HG02981 (cell line): ENCODE results near the gene AGAP1.

Experiments
- ATAC-seq: cut with Tn5 transposase; IDR thresholded peaks from one replicate; pipeline ENCODE4 v1.9.1; 2021; ENCODE audit warnings: mild to moderate bottlenecking, moderate library complexity; ENCODE audit not compliant: unreplicated experiment

The AGAP1 gene

DNA sequence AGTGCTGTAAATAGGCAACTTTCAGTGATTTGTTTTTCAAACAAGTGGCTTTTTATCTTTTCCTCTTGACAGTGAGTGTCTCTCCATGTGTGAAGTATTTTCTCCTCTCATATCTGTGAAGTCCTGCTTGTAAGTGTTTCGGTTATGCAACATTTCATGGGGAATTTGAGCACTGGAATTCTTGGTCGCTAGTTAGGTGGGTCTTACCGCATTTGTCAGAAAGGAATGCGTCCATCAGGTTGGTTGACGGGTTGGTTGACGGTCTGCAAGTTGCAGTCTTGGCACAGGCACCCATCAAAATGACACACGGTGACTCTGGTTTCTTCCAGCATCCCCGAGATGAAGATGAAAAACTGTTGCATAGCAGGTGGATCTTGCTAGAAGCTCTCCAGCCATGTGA, 109.8 kb downstream of the AGAP1 start:
- ATAC-seq = no peak

DNA sequence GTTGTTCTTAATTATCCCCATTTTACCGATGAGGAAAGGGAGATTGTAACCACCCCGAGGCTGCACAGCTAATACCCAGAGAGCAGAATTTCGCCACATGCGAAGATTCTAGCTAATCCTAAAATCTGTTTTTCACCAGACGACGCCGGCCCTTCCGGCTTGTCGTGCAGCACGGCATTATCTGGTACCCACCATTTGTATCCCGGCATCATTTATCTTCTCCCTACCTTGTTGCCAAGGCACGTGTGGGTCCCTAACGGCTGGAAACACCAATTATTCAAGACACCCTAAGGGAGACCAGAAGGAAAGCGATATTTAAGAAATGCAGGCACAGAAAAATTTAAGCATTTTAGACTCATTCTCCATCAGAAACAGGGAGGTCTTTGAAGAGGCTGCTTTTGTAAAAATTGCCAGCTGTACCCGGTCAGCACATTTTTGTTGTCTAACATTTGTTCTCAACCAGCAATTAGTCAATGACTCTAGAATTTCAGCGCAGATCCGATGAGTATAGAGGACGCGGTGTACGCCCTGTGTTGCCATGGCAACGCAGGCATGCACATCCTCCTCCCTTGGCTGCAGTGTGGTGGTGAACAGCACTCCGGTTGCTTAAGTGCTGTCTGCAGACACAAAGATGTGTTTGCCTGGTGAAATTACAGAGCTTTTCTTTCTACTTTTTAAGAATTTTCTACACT, 111.6 kb downstream of the AGAP1 start:
- no peak for ATAC-seq

DNA sequence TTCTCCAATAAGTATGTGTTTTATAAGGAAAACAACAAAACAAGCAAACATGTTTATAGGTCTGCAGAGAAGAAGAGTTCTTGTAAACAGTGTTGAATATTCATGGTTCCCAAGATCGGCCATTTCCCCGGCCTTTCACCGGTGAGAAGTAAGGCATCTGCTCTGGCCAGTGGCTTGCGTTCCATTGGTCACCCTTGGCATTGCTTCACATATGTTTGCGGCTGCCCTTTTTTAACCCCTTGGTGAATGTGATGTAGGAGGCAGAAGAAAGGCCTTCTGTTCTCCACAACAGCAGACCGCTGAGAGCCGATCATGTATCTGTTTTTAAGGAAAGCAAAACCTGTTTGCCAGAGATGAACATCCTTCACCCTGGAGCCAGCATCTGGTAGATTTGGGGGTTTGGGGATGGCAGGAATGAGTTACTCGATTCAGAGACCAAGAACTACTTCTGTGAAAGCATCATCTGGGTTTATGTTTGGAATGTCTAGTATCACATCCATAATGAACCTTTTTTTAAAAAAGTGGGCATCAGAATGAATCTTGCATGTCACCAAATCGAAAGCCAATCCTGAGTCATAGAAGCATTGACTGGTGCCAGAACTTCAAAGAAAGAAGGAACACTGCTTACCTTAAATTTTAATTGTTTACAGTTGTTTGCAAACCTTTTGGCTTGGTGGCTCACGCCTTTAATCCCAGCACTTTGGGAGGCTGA, 112.3 kb downstream of the AGAP1 start:
- ATAC-seq = no peak

DNA sequence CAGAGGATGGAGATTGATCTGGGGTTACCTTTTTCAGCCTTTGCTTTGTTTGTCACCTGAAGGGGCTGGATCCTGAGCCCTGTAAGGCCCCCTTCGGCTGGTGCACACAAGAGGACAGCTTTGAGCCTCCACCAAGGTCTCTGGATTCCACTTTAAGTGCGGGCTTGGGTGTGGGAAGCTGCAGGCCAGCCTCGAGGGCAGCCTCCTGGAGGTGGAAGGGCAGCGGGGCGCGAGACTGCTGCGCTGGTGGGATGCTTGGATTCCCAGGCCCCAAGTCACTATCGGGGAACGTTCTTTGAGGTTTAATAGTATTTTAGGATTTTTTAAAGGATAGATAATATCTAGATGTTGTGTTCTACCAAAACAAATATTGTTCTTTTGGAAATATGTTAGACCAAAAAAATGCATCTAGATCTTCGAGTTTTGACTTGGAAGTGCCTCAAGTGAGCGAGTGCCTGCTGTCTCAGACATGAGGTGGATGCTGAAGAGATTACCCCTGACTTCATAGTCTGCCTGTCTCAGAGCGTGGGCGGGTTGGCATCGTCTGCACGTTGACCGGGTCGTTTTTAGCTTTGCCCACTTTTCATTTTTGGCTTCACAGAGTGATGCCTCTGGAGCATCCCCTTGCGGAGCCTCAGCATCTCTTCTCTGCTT, 113.8 kb downstream of the AGAP1 start:
- no peak for ATAC-seq

DNA sequence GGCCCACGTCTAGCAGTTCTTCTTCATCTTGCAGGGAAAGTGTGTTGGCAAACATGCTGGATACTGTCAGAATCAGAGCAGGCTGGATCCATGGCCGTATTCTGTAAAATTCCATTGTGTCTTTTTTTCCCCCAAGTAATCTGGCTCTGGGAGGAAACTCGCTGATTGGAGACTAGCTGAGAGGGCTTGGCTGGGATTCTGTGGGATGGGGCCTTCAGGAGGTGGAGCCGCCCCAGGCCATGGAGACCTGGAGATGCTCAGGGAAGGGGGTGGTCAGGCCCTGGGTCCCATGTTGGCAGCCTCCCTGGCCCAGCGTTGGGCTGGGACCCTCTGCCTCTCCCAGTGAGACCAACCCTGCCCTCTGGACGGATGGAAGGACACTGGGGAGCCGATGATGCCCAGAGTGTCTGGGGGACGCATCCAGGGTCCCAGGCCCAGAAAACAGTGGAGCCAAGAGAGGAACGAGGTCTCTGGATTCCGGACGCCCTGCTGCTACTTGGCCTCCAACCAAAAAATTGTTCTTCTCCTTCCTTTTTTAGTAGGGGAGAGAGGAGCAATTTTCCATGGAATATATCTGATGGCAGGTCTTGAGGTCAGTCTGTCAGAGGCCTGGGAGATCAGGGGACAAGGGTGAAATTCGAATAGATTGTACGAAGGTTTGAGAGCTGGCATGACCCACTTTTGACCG, 114.5 kb downstream of the AGAP1 start:
- ATAC-seq = no peak

DNA sequence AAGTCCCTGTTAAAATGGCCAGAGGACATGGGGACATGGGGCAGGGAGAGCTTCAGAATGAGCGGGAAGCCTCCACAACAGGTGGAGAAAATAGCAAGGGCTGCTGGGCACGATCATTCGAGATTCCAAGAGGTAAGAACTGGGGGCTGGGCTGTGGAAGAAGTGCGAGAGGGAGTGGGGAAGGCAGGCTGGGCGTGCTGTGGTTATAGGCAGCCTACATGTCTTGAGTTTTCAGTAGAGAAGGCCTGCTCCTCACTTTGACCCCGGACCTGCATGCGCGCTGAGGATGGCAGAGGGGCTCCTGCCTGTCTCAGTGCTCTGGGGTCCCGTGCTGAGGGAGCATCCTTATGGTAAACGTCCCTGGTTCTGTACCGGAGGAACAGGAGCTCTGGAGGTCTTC, 115.5 kb downstream of the AGAP1 start:
- ATAC-seq = no peak

DNA sequence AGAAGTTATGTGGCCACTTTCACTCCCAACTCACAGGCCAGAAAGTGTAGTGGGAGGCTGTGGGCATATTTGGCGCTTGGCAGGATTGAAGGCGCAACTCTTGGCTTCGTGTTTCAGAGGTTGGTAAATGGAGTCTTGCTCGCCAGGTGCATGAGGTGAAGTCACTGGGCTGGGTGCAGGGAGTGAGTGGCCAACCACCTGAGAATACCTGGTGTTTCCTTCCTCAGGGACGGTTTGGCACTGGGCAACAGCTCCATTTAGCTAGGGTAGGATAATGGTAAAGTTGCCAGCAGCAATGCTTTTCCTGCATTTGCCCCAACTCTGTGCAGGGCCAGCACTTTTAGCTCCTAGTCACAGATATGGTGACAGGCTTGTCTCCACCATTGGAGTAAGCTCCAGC, 115.9 kb downstream of the AGAP1 start:
- ATAC-seq = no peak

DNA sequence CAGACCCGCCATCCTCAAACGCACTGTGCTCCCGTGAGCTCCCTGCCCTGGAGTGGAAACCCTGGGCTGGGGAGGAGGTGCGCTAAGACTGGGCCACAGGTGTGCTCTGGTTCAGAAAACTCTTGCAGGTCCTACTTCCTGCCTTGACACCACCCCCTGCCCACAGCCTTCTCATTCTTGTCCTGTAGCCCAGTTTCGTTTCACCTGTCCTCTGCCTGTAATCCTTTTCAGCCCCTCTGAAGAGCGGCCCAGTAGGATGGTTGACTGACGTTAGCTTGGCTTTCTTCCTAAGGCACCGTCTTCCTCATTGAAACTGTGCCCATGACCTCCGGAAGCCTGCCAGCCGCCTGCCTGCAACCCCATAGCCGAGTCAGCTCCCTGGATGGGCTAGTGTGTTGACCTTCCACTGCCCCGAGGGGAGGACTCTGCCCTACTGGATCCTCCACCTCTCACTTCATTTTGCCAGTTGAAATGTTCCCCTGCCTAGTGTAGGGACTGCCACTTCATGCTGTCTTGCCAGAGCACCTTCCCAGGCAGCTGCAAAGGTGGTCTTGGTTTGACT, 116.9 kb downstream of the AGAP1 start:
- no peak for ATAC-seq

DNA sequence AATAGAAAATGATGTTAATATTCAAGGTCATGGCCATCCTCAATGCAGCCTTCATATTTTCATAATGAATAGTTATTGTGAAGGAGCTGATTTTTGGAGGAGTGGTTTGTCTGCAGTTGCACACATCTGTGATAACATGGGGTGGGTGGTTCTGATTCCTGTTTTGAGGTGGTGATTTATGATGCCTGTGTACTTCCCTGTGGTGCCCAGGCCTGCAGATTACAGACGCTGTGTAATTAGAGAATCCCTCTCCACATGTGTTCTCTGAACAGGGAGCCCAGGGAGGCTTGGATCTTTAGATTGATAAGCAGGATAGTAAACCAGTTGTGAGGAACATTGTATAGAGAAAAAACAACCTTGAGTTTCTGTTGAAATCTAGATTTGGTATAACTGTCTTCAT, 117.5 kb downstream of the AGAP1 start:
- no peak for ATAC-seq

DNA sequence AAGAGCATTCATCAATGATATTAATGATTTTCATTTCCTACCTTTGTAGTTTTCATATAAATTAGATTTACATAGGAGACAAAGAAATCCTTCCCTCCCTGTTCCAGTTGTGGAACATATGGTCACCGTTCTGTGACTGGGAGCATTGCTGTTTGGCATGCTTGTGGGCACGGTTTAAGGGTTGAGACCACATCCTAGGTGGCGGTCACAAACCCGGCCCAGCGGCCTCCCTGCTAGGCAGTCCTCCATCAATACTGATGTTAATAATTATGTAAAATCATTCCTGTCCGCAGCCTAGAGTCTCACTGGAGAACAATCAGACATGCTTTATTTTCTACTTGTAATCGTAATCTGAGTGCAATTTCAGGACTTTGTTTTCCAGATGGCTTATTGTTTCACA, 117.9 kb downstream of the AGAP1 start:
- ATAC-seq = no peak

DNA sequence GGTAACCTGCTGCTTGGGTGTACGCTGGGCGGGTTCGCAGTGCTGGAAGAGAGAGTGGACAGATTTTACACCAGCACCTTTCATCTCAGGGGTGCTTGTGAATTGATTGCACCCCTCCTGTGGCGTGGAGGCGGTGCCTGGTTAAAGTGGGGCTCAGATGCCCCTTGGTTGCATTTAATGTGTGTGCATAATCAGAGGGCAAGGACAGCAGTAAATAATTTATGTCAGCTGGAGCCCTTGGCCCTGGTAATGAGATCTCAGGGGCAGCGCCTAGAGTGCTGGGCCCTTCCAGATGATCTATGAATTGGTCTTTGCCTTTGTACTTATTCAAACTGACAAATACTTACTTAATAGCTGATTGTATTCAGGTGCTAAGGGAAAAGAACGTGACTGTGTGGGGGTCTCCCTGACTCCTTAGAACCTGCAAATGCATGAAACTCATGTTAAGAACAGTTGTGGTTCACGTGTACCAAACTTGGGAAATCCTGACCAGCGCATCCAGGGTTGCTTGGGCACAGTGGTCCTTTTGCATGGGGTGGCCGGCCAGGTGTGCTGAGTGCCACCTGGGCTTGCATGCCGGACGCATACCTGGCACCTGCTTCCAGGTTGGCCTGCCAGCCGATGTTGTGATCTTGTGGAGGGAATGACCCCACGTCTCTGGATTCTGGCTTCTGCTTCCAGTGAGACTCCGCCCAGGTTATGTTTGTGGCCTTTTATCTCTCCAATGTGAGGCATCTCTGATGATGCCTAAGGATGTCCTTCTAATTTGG, 118.5 kb downstream of the AGAP1 start:
- ATAC-seq = no peak

DNA sequence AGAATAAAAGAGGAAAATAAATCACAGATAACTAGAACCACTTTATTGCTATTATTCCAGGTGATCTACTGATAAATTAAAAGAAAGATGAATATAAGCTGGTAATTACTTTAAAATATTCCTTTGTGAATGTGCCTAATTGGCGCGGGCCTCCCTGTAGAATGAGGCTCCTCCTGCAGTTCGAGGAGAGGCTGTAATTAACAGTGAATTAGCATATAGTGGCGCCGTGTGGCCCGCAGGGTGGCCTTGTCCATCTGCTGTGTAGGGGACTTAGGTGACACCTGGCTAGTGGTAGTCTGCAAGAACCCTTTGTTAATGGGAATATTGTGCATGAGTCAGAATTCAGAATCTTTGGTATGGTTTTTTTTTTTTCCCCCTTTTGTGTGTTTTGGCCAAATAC, 119.8 kb downstream of the AGAP1 start:
- ATAC-seq = no peak

DNA sequence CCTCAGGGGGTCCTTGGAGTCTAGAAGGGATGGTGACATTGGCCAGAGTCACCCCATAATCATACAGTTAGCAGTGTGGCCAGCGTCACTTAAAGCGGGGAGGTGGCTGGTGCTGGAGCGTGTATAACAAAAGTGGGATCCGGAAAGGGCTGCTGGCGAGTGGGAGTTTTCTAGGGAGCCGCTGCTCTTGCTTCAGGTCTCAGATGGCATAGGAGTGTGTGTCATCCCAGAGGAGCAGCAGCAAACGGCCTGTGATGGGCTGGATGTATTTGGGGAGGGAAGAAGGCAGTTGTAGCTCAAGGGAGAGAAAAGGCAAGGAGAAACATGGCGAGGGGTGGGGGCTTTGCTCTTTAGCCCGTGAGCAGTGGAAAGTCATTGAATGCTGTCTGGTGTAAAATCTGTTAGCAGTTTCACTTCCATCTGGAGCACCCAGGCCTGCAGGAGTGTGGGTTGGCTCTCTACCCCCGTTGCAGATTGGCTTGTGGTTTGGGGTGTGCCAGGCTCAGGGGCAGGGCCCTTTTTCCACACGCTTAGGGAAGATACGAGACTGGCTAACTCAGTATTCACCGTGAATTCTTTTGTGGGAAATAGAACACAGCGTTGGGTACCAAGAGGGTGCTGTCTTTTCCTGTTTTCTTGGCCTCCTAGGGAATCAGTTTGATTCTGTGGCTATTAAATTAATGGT, 120.5 kb downstream of the AGAP1 start:
- ATAC-seq = no peak

DNA sequence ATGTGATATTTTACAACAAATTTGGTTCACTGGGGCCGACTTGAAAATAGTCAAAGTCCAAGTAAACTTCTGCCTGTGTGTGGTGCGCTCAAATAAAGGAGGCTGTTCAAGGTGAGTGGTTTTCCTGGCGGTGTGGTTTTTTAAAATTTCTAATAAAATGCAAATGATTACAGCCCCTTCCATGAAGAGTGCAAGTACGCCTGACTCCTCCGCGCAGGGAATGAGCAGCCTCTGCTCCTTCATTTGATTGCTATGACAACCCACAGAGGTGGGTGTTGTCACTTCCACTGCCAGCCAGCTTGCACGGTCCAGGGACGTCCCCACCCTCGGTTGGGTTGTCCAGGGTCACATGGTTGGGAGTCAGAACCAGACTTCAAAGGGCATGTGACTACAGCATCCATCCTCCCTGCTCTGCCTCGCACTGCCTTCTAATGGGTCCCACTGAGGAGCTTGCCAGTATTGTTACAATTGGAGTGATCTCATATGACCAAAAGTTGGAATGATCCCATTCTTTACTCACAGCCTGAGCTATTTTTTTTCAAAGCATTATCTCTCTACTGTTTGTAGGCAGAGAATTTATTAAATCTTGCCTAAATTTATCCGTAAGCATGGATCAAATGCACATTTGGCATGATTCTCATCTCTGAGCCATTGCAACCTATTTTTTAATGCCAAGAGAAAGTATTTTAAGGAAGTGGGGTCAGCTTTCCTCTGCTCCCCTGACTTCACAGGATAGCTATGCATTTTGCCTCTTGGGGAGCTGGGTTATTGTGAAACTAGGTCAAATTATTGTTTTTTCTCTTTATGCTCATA, 121.3 kb downstream of the AGAP1 start:
- ATAC-seq = no peak

DNA sequence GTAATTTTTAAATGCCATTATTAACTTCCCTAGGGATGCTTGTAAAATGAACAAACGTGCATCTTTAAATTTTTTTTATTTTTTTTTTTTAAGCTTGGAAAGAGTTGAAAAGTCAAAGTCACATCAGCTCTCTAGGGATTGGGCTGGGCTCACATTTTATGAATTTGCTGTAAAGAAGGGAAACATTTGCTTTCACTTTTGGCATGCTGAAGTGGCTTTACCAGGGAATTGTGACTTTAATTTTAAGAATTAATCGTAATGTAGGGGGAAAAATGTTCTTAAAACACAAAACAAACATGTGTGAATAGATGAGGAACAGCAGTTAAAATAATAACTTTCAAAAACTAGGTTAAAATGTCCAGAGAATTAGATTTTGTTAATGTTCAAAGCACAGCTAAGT, 123.0 kb downstream of the AGAP1 start:
- no peak for ATAC-seq

DNA sequence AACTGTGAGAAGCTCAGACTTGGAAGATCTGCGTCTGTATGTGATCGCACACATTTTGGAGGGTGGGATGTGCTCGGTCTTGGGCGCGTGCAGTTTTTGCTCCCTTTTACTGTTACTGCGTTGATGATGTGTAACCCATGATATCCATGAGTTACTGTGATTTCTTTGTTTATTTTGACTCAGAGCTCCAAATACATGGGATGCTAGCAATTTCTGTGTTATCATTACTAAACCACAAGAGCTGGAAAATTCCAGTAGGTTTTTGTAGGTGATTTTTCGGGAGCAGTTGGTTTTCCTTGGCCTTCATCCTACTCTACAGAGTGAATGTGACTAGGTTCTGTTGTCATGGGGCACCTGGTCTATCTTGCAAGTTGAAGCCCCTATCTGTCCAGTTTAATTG, 124.2 kb downstream of the AGAP1 start:
- no peak for ATAC-seq

DNA sequence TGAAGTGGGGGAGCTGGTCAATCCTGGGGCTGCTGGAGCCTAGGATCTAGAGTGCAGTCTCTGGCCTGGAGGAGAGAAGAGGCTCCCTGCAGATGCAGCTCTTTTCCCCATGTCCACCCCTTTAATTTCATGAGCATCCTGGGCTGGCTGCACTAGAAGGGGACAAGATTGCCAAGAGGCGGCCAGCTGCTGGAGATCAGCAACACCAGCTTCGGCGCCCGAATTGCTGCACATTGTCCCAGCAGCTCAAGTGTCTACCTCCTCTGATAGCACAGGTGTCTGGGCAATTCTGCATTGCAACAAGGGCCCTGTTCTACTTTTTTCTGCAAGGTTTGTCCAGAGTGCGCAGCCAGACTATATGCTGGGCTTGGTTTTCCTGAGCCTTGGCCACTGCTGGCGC, 125.7 kb downstream of the AGAP1 start:
- no peak for ATAC-seq

DNA sequence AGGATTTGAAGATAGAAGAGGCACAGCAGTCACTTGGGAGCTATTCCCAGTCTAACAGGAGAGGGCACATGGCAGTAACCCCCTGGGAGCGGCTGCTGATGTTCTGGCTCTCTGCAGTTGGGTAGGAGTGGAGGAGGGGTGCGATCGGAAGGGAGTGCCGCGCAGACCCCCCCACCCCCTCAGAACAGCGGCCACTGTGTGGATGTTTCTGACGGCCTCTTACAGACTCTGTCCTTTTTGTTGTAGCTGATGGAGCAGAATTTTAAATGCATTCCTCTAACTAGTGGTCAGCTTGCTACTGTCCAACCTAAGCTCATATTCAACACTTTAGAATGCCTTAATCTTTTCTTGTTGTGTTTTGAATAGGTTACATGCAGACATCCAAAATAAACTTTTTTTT, 127.9 kb downstream of the AGAP1 start:
- ATAC-seq = no peak

DNA sequence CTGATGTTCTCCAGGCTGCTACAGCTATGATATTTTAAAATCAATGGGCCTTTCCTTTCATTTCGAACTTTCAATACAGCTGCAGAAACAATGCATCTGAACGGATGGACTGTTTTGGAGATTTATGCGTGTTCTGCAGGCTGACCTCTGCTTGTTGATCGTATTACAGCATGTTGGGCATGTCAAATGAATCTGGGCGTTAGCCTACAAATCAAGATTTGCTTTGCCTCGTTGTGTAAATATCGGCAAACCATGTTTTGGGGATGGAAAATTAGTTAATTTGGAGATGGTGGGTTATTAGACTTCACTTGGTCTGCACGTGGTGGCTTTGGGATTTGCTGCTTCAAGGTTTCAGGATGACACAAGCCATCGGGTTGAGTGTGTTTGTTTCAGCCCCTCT, 129.3 kb downstream of the AGAP1 start:
- ATAC-seq = no peak
